Osteocyte (in vitro differentiated cells): ENCODE data around the gene FAM81B. TPM values are rescaled to one million over a fixed set of nuclear protein-coding genes. Genes with fewer than 3 reads are reported as not detected.

Source experiments
- DNase-seq: peaks from one replicate; pipeline ENCODE4 v3.0.0; 2021; ENCODE audit warnings: mixed read lengths; ENCODE audit not compliant: unreplicated experiment; ENCODE audit errors: extremely low spot score
- H3K27ac Mint-ChIP-seq: one replicate; pipeline ENCODE4 v1.8.0; 2021; ENCODE audit warnings: mild to moderate bottlenecking, mixed read lengths; ENCODE audit not compliant: unreplicated experiment
- H3K27me3 Mint-ChIP-seq: one replicate; pipeline ENCODE4 v1.8.0; 2021; ENCODE audit warnings: mixed read lengths; ENCODE audit not compliant: unreplicated experiment
- H3K36me3 Mint-ChIP-seq: one replicate; pipeline ENCODE4 v1.8.0; 2021; ENCODE audit warnings: mixed read lengths; ENCODE audit not compliant: unreplicated experiment
- H3K4me1 Mint-ChIP-seq: one replicate; pipeline ENCODE4 v1.8.0; 2021; ENCODE audit warnings: mixed read lengths; ENCODE audit not compliant: unreplicated experiment
- H3K4me3 Mint-ChIP-seq: one replicate; pipeline ENCODE4 v1.8.0; 2021; ENCODE audit warnings: mild to moderate bottlenecking, moderate library complexity, mixed read lengths; ENCODE audit not compliant: unreplicated experiment
- H3K9me3 Mint-ChIP-seq: one replicate; pipeline ENCODE4 v1.8.0; 2021; ENCODE audit warnings: mixed read lengths; ENCODE audit not compliant: unreplicated experiment
- total RNA-seq: library from RNA; stranded (reverse); gene quantifications from 2 replicates; pipeline ENCODE4 v1.2.1, GENCODE V29; 2021
- TF ChIP-seq, protein P1 (sequence below): fragments of 200-600 bp; sonication (generic); IDR thresholded peaks from 2 replicates; pipeline ENCODE4 v1.5.0; 2021; ENCODE audit warnings: antibody characterized with exemption, mild to moderate bottlenecking, moderate library complexity

Gene FAM81B
- total RNA-seq, 1 donor from 2014 or later, result not detected

GRCh38 chr5:95411474-95411873, 20.3 kb downstream of the FAM81B start:
- no peak for DNase-seq
- no peaks in the 10 kb centered on the region for H3K9me3 Mint-ChIP-seq
- H3K27ac Mint-ChIP-seq, result no peak overlapping the region
- H3K27me3 Mint-ChIP-seq, result peaks cover 25% of the 10 kb centered on the region
- H3K36me3 Mint-ChIP-seq, result no peaks in the 10 kb centered on the region
- TF ChIP-seq, protein P1, sequence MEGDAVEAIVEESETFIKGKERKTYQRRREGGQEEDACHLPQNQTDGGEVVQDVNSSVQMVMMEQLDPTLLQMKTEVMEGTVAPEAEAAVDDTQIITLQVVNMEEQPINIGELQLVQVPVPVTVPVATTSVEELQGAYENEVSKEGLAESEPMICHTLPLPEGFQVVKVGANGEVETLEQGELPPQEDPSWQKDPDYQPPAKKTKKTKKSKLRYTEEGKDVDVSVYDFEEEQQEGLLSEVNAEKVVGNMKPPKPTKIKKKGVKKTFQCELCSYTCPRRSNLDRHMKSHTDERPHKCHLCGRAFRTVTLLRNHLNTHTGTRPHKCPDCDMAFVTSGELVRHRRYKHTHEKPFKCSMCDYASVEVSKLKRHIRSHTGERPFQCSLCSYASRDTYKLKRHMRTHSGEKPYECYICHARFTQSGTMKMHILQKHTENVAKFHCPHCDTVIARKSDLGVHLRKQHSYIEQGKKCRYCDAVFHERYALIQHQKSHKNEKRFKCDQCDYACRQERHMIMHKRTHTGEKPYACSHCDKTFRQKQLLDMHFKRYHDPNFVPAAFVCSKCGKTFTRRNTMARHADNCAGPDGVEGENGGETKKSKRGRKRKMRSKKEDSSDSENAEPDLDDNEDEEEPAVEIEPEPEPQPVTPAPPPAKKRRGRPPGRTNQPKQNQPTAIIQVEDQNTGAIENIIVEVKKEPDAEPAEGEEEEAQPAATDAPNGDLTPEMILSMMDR, result no peak
- H3K4me3 Mint-ChIP-seq, result no peak overlapping the region
- peaks cover 4% of the 10 kb centered on the region for H3K4me1 Mint-ChIP-seq

GRCh38 chr5:95414451-95414850, 23.3 kb downstream of the FAM81B start:
- TF ChIP-seq, protein P1, result no peak
- peaks cover 16% of the 10 kb centered on the region for H3K27me3 Mint-ChIP-seq

DNA sequence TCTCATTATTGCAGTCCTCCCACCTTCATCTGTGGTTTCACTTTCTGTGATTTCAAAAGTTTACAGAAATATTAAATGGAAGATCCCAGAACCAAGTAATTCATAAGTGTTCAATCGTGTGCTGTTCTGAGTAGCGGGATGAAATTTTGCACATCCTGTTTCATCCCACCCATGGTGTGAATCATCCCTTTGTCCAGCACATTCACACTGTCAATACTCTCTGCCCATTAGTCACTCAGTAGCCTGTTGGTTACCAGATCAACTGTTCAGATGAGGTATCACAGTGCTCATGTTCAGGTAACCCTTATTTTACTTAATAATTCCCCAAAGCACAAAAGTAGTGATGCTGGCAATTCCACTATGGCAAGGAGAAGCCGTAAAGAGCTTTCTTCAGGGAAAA, 26.8 kb downstream of the FAM81B start:
- H3K36me3 Mint-ChIP-seq, result no peaks in the 10 kb centered on the region
- DNase-seq, result no peak

More at GRCh38 chr5:95414451-95414850, 23.3 kb downstream of the FAM81B start:
- no peaks in the 10 kb centered on the region for H3K9me3 Mint-ChIP-seq
- DNase-seq, result no peak
- H3K36me3 Mint-ChIP-seq, result no peaks in the 10 kb centered on the region
- no peak overlapping the region for H3K27ac Mint-ChIP-seq
- no peak overlapping the region for H3K4me3 Mint-ChIP-seq
- H3K4me1 Mint-ChIP-seq, result no peaks in the 10 kb centered on the region

GRCh38 chr5:95422838-95423237, 31.7 kb downstream of the FAM81B start:
- H3K4me1 Mint-ChIP-seq, result no peaks in the 10 kb centered on the region
- DNase-seq, result no peak
- TF ChIP-seq, protein P1, result no peak

More for the DNA sequence above, 26.8 kb downstream of the FAM81B start:
- H3K27me3 Mint-ChIP-seq, result peaks cover 16% of the 10 kb centered on the region
- TF ChIP-seq, protein P1, result no peak
- H3K9me3 Mint-ChIP-seq, result no peaks in the 10 kb centered on the region
- no peak overlapping the region for H3K27ac Mint-ChIP-seq
- no peak overlapping the region for H3K4me3 Mint-ChIP-seq
- no peaks in the 10 kb centered on the region for H3K4me1 Mint-ChIP-seq

GRCh38 chr5:95424016-95424415, 32.9 kb downstream of the FAM81B start:
- H3K36me3 Mint-ChIP-seq, result no peaks in the 10 kb centered on the region
- no peak for DNase-seq
- TF ChIP-seq, protein P1, result no peak

More at GRCh38 chr5:95422838-95423237, 31.7 kb downstream of the FAM81B start:
- Mint-ChIP-seq H3K27me3 (peaks cover 6% of the 10 kb centered on the region), H3K27ac (no peak overlapping the region), H3K36me3 (no peaks in the 10 kb centered on the region), H3K4me3 (no peak overlapping the region), H3K9me3 (no peaks in the 10 kb centered on the region)

More at GRCh38 chr5:95424016-95424415, 32.9 kb downstream of the FAM81B start:
- H3K9me3 Mint-ChIP-seq, result no peaks in the 10 kb centered on the region
- no peak overlapping the region for H3K4me3 Mint-ChIP-seq
- peaks cover 18% of the 10 kb centered on the region for H3K27me3 Mint-ChIP-seq
- no peak overlapping the region for H3K27ac Mint-ChIP-seq
- no peaks in the 10 kb centered on the region for H3K4me1 Mint-ChIP-seq
